H9 (cell line): Measurements from ENCODE around the gene CYTH4. TPM values are rescaled to one million over a fixed set of nuclear protein-coding genes. Genes with fewer than 3 reads are reported as not detected.

ENCODE experiments used
- DNase-seq: peaks from one replicate; pipeline ENCODE4 v3.0.0-alpha.2; 2017
- H2AFZ ChIP-seq: one replicate; pipeline ENCODE4 v1.6.1; 2013; ENCODE audit warnings: mild to moderate bottlenecking, low read length, control low read depth, moderate library complexity
- H2AK5ac ChIP-seq: 2 replicates; pipeline ENCODE4 v1.6.1; 2013; ENCODE audit warnings: low read length, control low read depth, mixed read lengths; ENCODE audit not compliant: insufficient read length
- H2BK120ac ChIP-seq: one replicate; pipeline ENCODE4 v1.6.1; 2013; ENCODE audit warnings: low read depth, mild to moderate bottlenecking, low read length, control low read depth, inconsistent platforms; ENCODE audit not compliant: poor library complexity, severe bottlenecking
- H2BK12ac ChIP-seq: 2 replicates; pipeline ENCODE4 v1.6.1; 2013; ENCODE audit warnings: low read length, control low read depth, mixed read lengths, low read depth; ENCODE audit not compliant: insufficient read length
- H2BK15ac ChIP-seq: 2 replicates; pipeline ENCODE4 v1.6.1; 2013; ENCODE audit warnings: low read depth, low read length, control low read depth
- H2BK20ac ChIP-seq: one replicate; pipeline ENCODE4 v1.6.1; 2013; ENCODE audit warnings: low read depth, mild to moderate bottlenecking, low read length, control low read depth, inconsistent platforms; ENCODE audit not compliant: poor library complexity, severe bottlenecking
- H2BK5ac ChIP-seq: 2 replicates; pipeline ENCODE4 v1.6.1; 2013; ENCODE audit warnings: low read length, control low read depth, mixed read lengths; ENCODE audit not compliant: insufficient read length
- H3K14ac ChIP-seq: 2 replicates; pipeline ENCODE4 v1.6.1; 2013; ENCODE audit warnings: low read length, control low read depth; ENCODE audit not compliant: insufficient read depth
- H3K18ac ChIP-seq: 2 replicates; pipeline ENCODE4 v1.6.1; 2013; ENCODE audit warnings: low read depth, mild to moderate bottlenecking, mixed read lengths, low read length, control low read depth; ENCODE audit not compliant: insufficient read length
- H3K23ac ChIP-seq: 2 replicates; pipeline ENCODE4 v1.6.1; 2013; ENCODE audit warnings: low read length, control low read depth, mixed read lengths, low read depth; ENCODE audit not compliant: insufficient read length
- H3K23me2 ChIP-seq: 2 replicates; pipeline ENCODE4 v1.6.1; 2013; ENCODE audit warnings: low read depth, mild to moderate bottlenecking, mixed read lengths, low read length, control low read depth; ENCODE audit not compliant: insufficient read length, poor library complexity, severe bottlenecking
- H3K27ac ChIP-seq: 2 replicates; pipeline ENCODE4 v1.5.1; 2013; ENCODE audit warnings: low read length, control low read depth, mixed read lengths, low read depth; ENCODE audit not compliant: insufficient read length
- H3K27me3 ChIP-seq: 2 replicates; pipeline ENCODE4 v1.6.1; 2013; ENCODE audit warnings: low read length, control low read depth, inconsistent platforms; ENCODE audit not compliant: insufficient read depth
- H3K4ac ChIP-seq: 2 replicates; pipeline ENCODE4 v1.6.1; 2013; ENCODE audit warnings: low read depth, mild to moderate bottlenecking, control low read depth, inconsistent platforms, low read length, moderate library complexity
- H3K4me1 ChIP-seq: 2 replicates; pipeline ENCODE4 v1.6.1; 2013; ENCODE audit warnings: low read length, control low read depth, inconsistent platforms; ENCODE audit not compliant: insufficient read depth
- H3K4me2 ChIP-seq: 2 replicates; pipeline ENCODE4 v1.6.1; 2013; ENCODE audit warnings: low read length, control low read depth, mixed read lengths; ENCODE audit not compliant: insufficient read length, insufficient read depth
- H3K56ac ChIP-seq: 2 replicates; pipeline ENCODE4 v1.6.1; 2013; ENCODE audit warnings: low read depth, mild to moderate bottlenecking, mixed read lengths, low read length, control low read depth; ENCODE audit not compliant: insufficient read length
- H3K79me1 ChIP-seq: 2 replicates; pipeline ENCODE4 v1.6.1; 2013; ENCODE audit warnings: low read depth, mild to moderate bottlenecking, moderate library complexity, low read length, control low read depth, inconsistent platforms; ENCODE audit not compliant: insufficient read depth, poor library complexity, severe bottlenecking
- H3K79me2 ChIP-seq: 2 replicates; pipeline ENCODE4 v1.6.1; 2013; ENCODE audit warnings: low read length, control low read depth, inconsistent platforms; ENCODE audit not compliant: insufficient read depth
- H3K9ac ChIP-seq: 2 replicates; pipeline ENCODE4 v1.6.1; 2013; ENCODE audit warnings: low read length, control low read depth, mixed read lengths; ENCODE audit not compliant: insufficient read length; ENCODE audit errors: extremely low read depth
- H3K9me3 ChIP-seq: one replicate; pipeline ENCODE4 v1.6.1; 2013; ENCODE audit warnings: low read depth, low read length, inconsistent platforms; ENCODE audit not compliant: control insufficient read depth
- H3T11ph ChIP-seq: one replicate; pipeline ENCODE4 v1.6.1; 2013; ENCODE audit warnings: mild to moderate bottlenecking, low read length, control low read depth, inconsistent platforms
- H4K20me1 ChIP-seq: one replicate; pipeline ENCODE4 v1.6.1; 2013; ENCODE audit not compliant: control insufficient read depth, insufficient read length, insufficient read depth
- H4K5ac ChIP-seq: 2 replicates; pipeline ENCODE4 v1.6.1; 2013; ENCODE audit warnings: low read depth, mild to moderate bottlenecking, mixed read lengths, low read length, control low read depth; ENCODE audit not compliant: insufficient read length
- H4K8ac ChIP-seq: replicated peaks from 2 replicates; pipeline ENCODE4 v1.6.1; 2013; ENCODE audit warnings: low read length, control low read depth, mixed read lengths, low read depth; ENCODE audit not compliant: insufficient read length
- H4K91ac ChIP-seq: 2 replicates; pipeline ENCODE4 v1.6.1; 2013; ENCODE audit warnings: low read depth, mild to moderate bottlenecking, moderate library complexity, mixed read lengths, low read length, control low read depth; ENCODE audit not compliant: insufficient read length
- H3K27ac Mint-ChIP-seq, 3 experiments: 2 replicates in 2 of 3; 3 replicates in 1 of 3; pipeline ENCODE4 v1.8.0; 2020 to 2021; ENCODE audit warnings: mixed read lengths in 3 of 3, mild to moderate bottlenecking in 1 of 3, moderate library complexity in 1 of 3
- H3K27me3 Mint-ChIP-seq: 2 replicates; pipeline ENCODE4 v1.8.0; 2021; ENCODE audit warnings: low read depth, mild to moderate bottlenecking, moderate library complexity, mixed read lengths
- H3K36me3 Mint-ChIP-seq, 3 experiments: 2 replicates in 2 of 3; 3 replicates in 1 of 3; pipeline ENCODE4 v1.8.0; 2020 to 2021; ENCODE audit warnings: low read depth in 3 of 3, mixed read lengths in 3 of 3; ENCODE audit not compliant: insufficient read depth in 1 of 3
- H3K4me1 Mint-ChIP-seq, 2 experiments: 2 replicates each; pipeline ENCODE4 v1.8.0; 2020; ENCODE audit warnings: mixed read lengths in 2 of 2
- H3K4me3 Mint-ChIP-seq, 2 experiments: 2 replicates in 1 of 2; 3 replicates in 1 of 2; pipeline ENCODE4 v1.8.0; 2020 to 2021; ENCODE audit warnings: mild to moderate bottlenecking in 2 of 2, mixed read lengths in 2 of 2, moderate library complexity in 1 of 2
- H3K9me3 Mint-ChIP-seq, 2 experiments: 2 replicates in 1 of 2; 3 replicates in 1 of 2; pipeline ENCODE4 v1.8.0; 2020; ENCODE audit warnings: mild to moderate bottlenecking in 2 of 2, mixed read lengths in 2 of 2, moderate library complexity in 1 of 2
- WGBS: extraction: QIAGEN DNeasy Blood & Tissue Kit; methylation state at CpG from one replicate; pipeline ENCODE4 v1.1.7; 2013; ENCODE audit warnings: missing lambda C conversion rate, low lambda C conversion rate, mixed read lengths; ENCODE audit not compliant: insufficient read length; ENCODE audit errors: extremely low coverage; 5-methylcytosine and 5-hydroxymethylcytosine counted together
- total RNA-seq: library from RNA; stranded (reverse); gene quantifications from 2 replicates; pipeline ENCODE4 v1.2.1, GENCODE V29; 2021
- TF ChIP-seq, protein P1 (sequence below): fragments of 200-600 bp; sonication (generic); conservative IDR thresholded peaks from 3 replicates; pipeline ENCODE4 v1.8.0; 2021; ENCODE audit warnings: antibody characterized with exemption, mild to moderate bottlenecking

Gene CYTH4
- total RNA-seq, 1 experiment from 2014 or later, result not detected

DNA sequence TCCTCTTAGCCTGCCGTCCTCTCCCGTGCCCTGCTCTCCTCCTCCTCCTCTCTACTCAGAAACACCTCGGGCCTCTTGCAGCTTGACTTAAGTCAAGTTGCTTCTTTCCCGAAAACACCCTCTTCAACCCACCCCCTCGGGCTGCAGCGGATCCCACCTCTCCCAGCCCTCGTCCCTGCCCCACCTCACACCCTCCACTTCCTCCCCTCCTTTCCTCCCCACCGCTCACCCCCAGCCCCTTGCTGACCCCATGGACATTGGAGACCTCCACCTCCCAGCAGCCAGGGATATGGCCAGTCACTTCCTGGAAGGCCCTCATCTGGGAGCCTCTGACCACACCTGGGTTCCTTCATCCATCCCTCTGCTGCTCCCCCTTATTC lies 8.5 kb upstream of the CYTH4 start:
- Mint-ChIP-seq H3K27ac (no peak overlapping the region), H3K27me3 (peaks cover 46% of the 10 kb centered on the region), H3K4me1 (no peaks in the 10 kb centered on the region), H3K4me3 (no peak overlapping the region), H3K9me3 (no peaks in the 10 kb centered on the region; a peak in 1 of 5 replicates), H3K36me3 (no peaks in the 10 kb centered on the region)
- Histone ChIP-seq H3K79me2 (no peaks in the 10 kb centered on the region), H2BK15ac (no peak overlapping the region), H3K23ac (no peak overlapping the region), H3T11ph (no peak overlapping the region), H3K4ac (no peak overlapping the region), H2BK5ac (no peak overlapping the region), H3K79me1 (no peaks in the 10 kb centered on the region), H3K56ac (no peak overlapping the region), H4K5ac (no peak overlapping the region), H2BK12ac (no peak overlapping the region), H3K23me2 (no peaks in the 10 kb centered on the region), H3K27ac (no peak overlapping the region), H4K20me1 (no peaks in the 10 kb centered on the region), H4K91ac (no peak overlapping the region), H2BK20ac (no peak overlapping the region), H4K8ac (no peak overlapping the region), H3K9ac (no peak overlapping the region), H3K18ac (no peak overlapping the region), H3K27me3 (no peaks in the 10 kb centered on the region; the same call in 1 of the 2 replicates), H3K4me2 (no peak overlapping the region), H2BK120ac (no peak overlapping the region), H3K14ac (no peak overlapping the region; the same call in 1 of the 2 replicates), H2AFZ (no peak overlapping the region), H2AK5ac (no peak overlapping the region), H3K4me1 (no peaks in the 10 kb centered on the region), H3K9me3 (no peaks in the 10 kb centered on the region)
- no CpG with 5 or more reads among the region's 8 CpGs for WGBS
- DNase-seq, result no peak
- TF ChIP-seq, protein P1, sequence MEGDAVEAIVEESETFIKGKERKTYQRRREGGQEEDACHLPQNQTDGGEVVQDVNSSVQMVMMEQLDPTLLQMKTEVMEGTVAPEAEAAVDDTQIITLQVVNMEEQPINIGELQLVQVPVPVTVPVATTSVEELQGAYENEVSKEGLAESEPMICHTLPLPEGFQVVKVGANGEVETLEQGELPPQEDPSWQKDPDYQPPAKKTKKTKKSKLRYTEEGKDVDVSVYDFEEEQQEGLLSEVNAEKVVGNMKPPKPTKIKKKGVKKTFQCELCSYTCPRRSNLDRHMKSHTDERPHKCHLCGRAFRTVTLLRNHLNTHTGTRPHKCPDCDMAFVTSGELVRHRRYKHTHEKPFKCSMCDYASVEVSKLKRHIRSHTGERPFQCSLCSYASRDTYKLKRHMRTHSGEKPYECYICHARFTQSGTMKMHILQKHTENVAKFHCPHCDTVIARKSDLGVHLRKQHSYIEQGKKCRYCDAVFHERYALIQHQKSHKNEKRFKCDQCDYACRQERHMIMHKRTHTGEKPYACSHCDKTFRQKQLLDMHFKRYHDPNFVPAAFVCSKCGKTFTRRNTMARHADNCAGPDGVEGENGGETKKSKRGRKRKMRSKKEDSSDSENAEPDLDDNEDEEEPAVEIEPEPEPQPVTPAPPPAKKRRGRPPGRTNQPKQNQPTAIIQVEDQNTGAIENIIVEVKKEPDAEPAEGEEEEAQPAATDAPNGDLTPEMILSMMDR, result no peak
